ENCODE measurements around the gene COMMD1. TPM values are rescaled to one million over a fixed set of nuclear protein-coding genes. Genes with fewer than 3 reads are reported as not detected.

The COMMD1 gene
- total and polyA plus RNA-seq, 2 experiments from 2014 or later = 30.5 to 71.1 TPM

- H3K4me2 ChIP-seq = peak overlapping the region; percentile 11
- H3K36me3 ChIP-seq (replicated peaks; ENCODE audit: insufficient read depth, low read depth) = no peaks in the 10 kb centered on the region
- H2AFZ ChIP-seq = no peak overlapping the region
- no peak overlapping the region for H3K4me3 ChIP-seq
- peak overlapping the region; percentile 53 for H3K27ac ChIP-seq
- H3K9me2 ChIP-seq (replicated peaks; ENCODE audit: insufficient read depth) = no peaks in the 10 kb centered on the region
- no peaks in the 10 kb centered on the region for H3K27me3 ChIP-seq
- peak; percentile 44 for DNase-seq (ENCODE audit: low spot score)
- no peaks in the 10 kb centered on the region for H4K20me1 ChIP-seq (ENCODE audit: insufficient read depth, poor library complexity, severe bottlenecking)
- peaks cover 8% of the 10 kb centered on the region for H3K79me2 ChIP-seq
- no peaks in the 10 kb centered on the region for H3K9me3 ChIP-seq (ENCODE audit: low read depth)
- TF ChIP-seq, protein P1, sequence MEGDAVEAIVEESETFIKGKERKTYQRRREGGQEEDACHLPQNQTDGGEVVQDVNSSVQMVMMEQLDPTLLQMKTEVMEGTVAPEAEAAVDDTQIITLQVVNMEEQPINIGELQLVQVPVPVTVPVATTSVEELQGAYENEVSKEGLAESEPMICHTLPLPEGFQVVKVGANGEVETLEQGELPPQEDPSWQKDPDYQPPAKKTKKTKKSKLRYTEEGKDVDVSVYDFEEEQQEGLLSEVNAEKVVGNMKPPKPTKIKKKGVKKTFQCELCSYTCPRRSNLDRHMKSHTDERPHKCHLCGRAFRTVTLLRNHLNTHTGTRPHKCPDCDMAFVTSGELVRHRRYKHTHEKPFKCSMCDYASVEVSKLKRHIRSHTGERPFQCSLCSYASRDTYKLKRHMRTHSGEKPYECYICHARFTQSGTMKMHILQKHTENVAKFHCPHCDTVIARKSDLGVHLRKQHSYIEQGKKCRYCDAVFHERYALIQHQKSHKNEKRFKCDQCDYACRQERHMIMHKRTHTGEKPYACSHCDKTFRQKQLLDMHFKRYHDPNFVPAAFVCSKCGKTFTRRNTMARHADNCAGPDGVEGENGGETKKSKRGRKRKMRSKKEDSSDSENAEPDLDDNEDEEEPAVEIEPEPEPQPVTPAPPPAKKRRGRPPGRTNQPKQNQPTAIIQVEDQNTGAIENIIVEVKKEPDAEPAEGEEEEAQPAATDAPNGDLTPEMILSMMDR (IDR thresholded peaks at IDR 0.05; ENCODE audit: poor library complexity) = no peak
- no peak for TF ChIP-seq EZH2phosphoT487 (IDR thresholded peaks at IDR 0.05; ENCODE audit: low read depth, severe bottlenecking, unreplicated experiment)
- TF ChIP-seq EZH2 (IDR thresholded peaks at IDR 0.05; ENCODE audit: borderline replicate concordance) = no peak
- H3K4me1 ChIP-seq (ENCODE audit: insufficient read depth) = peaks cover 6% of the 10 kb centered on the region
- 52% methylated on average over 5 of the region's 5 CpGs for WGBS (ENCODE audit: low lambda C conversion rate, missing lambda C conversion rate)
These were observed 56.9 kb downstream of the COMMD1 start for GRCh38 chr2:61962095-61962984.

DNA sequence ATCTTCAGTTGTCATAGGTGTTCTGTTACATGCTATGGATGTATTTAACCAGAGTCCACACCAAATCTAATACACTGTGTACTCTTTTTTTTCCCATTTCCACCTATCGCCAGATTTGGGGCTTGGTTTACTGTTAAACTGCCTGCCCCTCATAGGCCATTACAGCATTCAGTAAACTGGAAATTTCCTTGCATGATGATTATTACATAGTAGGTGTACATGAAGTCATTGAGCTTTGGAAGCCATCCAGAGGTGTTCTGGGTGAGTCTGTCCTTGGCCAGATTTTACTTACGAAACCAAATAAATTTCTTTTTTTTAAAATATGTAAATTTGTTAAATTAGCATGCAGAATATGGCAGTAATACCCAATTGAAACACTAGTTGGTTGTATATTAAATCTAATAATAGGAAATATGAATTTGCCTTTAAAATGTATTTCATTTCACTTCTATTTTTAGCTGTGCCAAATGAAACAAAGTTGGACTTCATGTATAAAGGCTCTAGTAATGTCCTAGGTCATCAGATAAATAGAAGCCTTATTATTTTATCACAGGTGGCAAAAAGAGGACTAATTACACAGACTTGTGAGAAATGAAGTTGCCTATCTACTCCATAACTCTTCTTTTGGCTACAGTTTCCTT is 60.7 kb downstream of the COMMD1 start:
- Histone ChIP-seq H3K79me2 (peaks cover 6% of the 10 kb centered on the region), H3K4me3 (no peak overlapping the region), H4K20me1 (ENCODE audit: insufficient read depth, poor library complexity, severe bottlenecking) (no peaks in the 10 kb centered on the region), H2AFZ (no peak overlapping the region), H3K36me3 (replicated peaks; ENCODE audit: insufficient read depth, low read depth) (no peaks in the 10 kb centered on the region), H3K27me3 (no peaks in the 10 kb centered on the region), H3K9me3 (ENCODE audit: low read depth) (no peaks in the 10 kb centered on the region), H3K4me2 (no peak overlapping the region), H3K4me1 (ENCODE audit: insufficient read depth) (no peaks in the 10 kb centered on the region), H3K9me2 (replicated peaks; ENCODE audit: insufficient read depth) (no peaks in the 10 kb centered on the region), H3K27ac (no peak overlapping the region)
- WGBS (ENCODE audit: low lambda C conversion rate, missing lambda C conversion rate) = 97% methylated on average over 2 of the region's 2 CpGs
- no peak for DNase-seq (ENCODE audit: low spot score)
- TF ChIP-seq, protein P1 (IDR thresholded peaks at IDR 0.05; ENCODE audit: poor library complexity) = no peak
- no peak for TF ChIP-seq EZH2phosphoT487 (IDR thresholded peaks at IDR 0.05; ENCODE audit: low read depth, severe bottlenecking, unreplicated experiment)

- Histone ChIP-seq H3K4me1 (ENCODE audit: insufficient read depth) (no peaks in the 10 kb centered on the region), H4K20me1 (ENCODE audit: insufficient read depth, poor library complexity, severe bottlenecking) (no peaks in the 10 kb centered on the region), H3K27ac (no peak overlapping the region), H2AFZ (no peak overlapping the region), H3K4me3 (no peak overlapping the region), H3K27me3 (no peaks in the 10 kb centered on the region), H3K79me2 (peaks cover 6% of the 10 kb centered on the region), H3K4me2 (no peak overlapping the region), H3K9me3 (ENCODE audit: low read depth) (no peaks in the 10 kb centered on the region), H3K36me3 (replicated peaks; ENCODE audit: insufficient read depth, low read depth) (no peaks in the 10 kb centered on the region), H3K9me2 (replicated peaks; ENCODE audit: insufficient read depth) (no peaks in the 10 kb centered on the region)
- WGBS (ENCODE audit: low lambda C conversion rate, missing lambda C conversion rate) = 55% methylated on average over 1 of the region's 1 CpG
- TF ChIP-seq EZH2phosphoT487 (IDR thresholded peaks at IDR 0.05; ENCODE audit: low read depth, severe bottlenecking, unreplicated experiment) = no peak
- TF ChIP-seq, protein P1 (IDR thresholded peaks at IDR 0.05; ENCODE audit: poor library complexity) = no peak
- no peak for TF ChIP-seq EZH2 (IDR thresholded peaks at IDR 0.05; ENCODE audit: borderline replicate concordance)
- DNase-seq (ENCODE audit: low spot score) = no peak
These were observed 61.8 kb downstream of the COMMD1 start for GRCh38 chr2:61967262-61967661.

All from hepatocyte (in vitro differentiated cells).